Progenitor cell of endocrine pancreas (in vitro differentiated cells): ENCODE data around the gene MRPS23. TPM values are rescaled to one million over a fixed set of nuclear protein-coding genes. Genes with fewer than 3 reads are reported as not detected.
A peak's percentile ranks its signal among the peaks of the same experiment; 100 is the strongest.

Source experiments
- DNase-seq: peaks from one replicate; pipeline ENCODE4 v3.0.0; 2021; ENCODE audit warnings: low spot score; ENCODE audit not compliant: unreplicated experiment
- H3K27ac Mint-ChIP-seq: 2 replicates; pipeline ENCODE4 v1.8.0; 2021; ENCODE audit warnings: mild to moderate bottlenecking, moderate library complexity, mixed read lengths
- H3K27me3 Mint-ChIP-seq: 2 replicates; pipeline ENCODE4 v1.8.0; 2021; ENCODE audit warnings: mixed read lengths
- H3K36me3 Mint-ChIP-seq: 2 replicates; pipeline ENCODE4 v1.8.0; 2022; ENCODE audit warnings: mixed read lengths; ENCODE audit not compliant: insufficient read depth
- H3K4me1 Mint-ChIP-seq: 2 replicates; pipeline ENCODE4 v1.8.0; 2021; ENCODE audit warnings: low read depth, mixed read lengths
- H3K4me3 Mint-ChIP-seq: 2 replicates; pipeline ENCODE4 v1.8.0; 2021; ENCODE audit warnings: low read depth, mild to moderate bottlenecking, moderate library complexity, mixed read lengths
- H3K9me3 Mint-ChIP-seq: 2 replicates; pipeline ENCODE4 v1.8.0; 2021; ENCODE audit warnings: low read depth, mixed read lengths
- CTCF ChIP-seq: fragments of 200-600 bp; sonication (generic); IDR thresholded peaks from one replicate; pipeline ENCODE4 v1.5.0; 2021; ENCODE audit warnings: antibody characterized with exemption, mild to moderate bottlenecking; ENCODE audit not compliant: unreplicated experiment
- total RNA-seq: library from RNA; stranded (reverse); gene quantifications from 2 replicates; pipeline ENCODE4 v1.2.1, GENCODE V29; 2021

The MRPS23 gene
- total RNA-seq, 1 donor from 2014 or later: 34.6 TPM

- Mint-ChIP-seq H3K27me3 (peaks cover 32% of the 10 kb centered on the region), H3K27ac (no peak overlapping the region), H3K9me3 (no peaks in the 10 kb centered on the region), H3K4me1 (peaks cover 6% of the 10 kb centered on the region), H3K4me3 (no peak overlapping the region), H3K36me3 (peaks cover 5% of the 10 kb centered on the region)
- DNase-seq: no peak
- peak; percentile 25 for TF ChIP-seq CTCF
Observed at GRCh38 chr17:57834146-57834741, 15.6 kb downstream of the MRPS23 start.

- no peaks in the 10 kb centered on the region for H3K9me3 Mint-ChIP-seq
- DNase-seq: peak; percentile 59
Observed at GRCh38 chr17:57833179-57833939, 16.5 kb downstream of the MRPS23 start.

GRCh38 chr17:57832314-57833178, 17.3 kb downstream of the MRPS23 start:
- no peak overlapping the region for H3K4me3 Mint-ChIP-seq
- H3K36me3 Mint-ChIP-seq: peaks cover 5% of the 10 kb centered on the region
- no peak for TF ChIP-seq CTCF
- no peak overlapping the region for H3K27ac Mint-ChIP-seq
- no peak for DNase-seq
- H3K27me3 Mint-ChIP-seq: peaks cover 37% of the 10 kb centered on the region
- peaks cover 6% of the 10 kb centered on the region for H3K4me1 Mint-ChIP-seq
- H3K9me3 Mint-ChIP-seq: no peaks in the 10 kb centered on the region

More at GRCh38 chr17:57833179-57833939, 16.5 kb downstream of the MRPS23 start:
- no peak overlapping the region for H3K4me3 Mint-ChIP-seq
- H3K27ac Mint-ChIP-seq: no peak overlapping the region
- H3K27me3 Mint-ChIP-seq: peaks cover 34% of the 10 kb centered on the region
- H3K4me1 Mint-ChIP-seq: peaks cover 6% of the 10 kb centered on the region
- peak; percentile 96 for TF ChIP-seq CTCF
- H3K36me3 Mint-ChIP-seq: peaks cover 5% of the 10 kb centered on the region

- no peak for TF ChIP-seq CTCF
- no peak for DNase-seq
- H3K4me1 Mint-ChIP-seq: peaks cover 6% of the 10 kb centered on the region
- H3K4me3 Mint-ChIP-seq: no peak overlapping the region
- H3K27ac Mint-ChIP-seq: no peak overlapping the region
- H3K9me3 Mint-ChIP-seq: no peaks in the 10 kb centered on the region
- peaks cover 37% of the 10 kb centered on the region for H3K27me3 Mint-ChIP-seq
- H3K36me3 Mint-ChIP-seq: no peaks in the 10 kb centered on the region
Observed at GRCh38 chr17:57830880-57831279, 19.0 kb downstream of the MRPS23 start.
